HCT116 (cell line): ENCODE data around the gene QRICH1.

Source experiments
- ATF3 ChIP-seq: IDR thresholded peaks from 2 replicates; pipeline ENCODE4 v1.6.1; 2012
- CEBPB ChIP-seq: IDR thresholded peaks from 2 replicates; pipeline ENCODE4 v1.6.1; 2012; ENCODE audit warnings: low read depth
- EGR1 ChIP-seq: IDR thresholded peaks from 2 replicates; pipeline ENCODE4 v1.6.1; 2012; ENCODE audit warnings: low read depth
- EZH2phosphoT487 ChIP-seq: fragments of 200-600 bp; IDR thresholded peaks from 2 replicates; pipeline ENCODE4 v1.6.1; 2018; ENCODE audit warnings: antibody characterized with exemption, borderline replicate concordance
- RAD21 ChIP-seq: IDR thresholded peaks from 2 replicates; pipeline ENCODE4 v1.6.1; 2012; ENCODE audit warnings: low read depth, mild to moderate bottlenecking
- TF ChIP-seq, protein P1 (sequence below), 3 experiments: fragments of 200-600 bp in 1 of 3; sonication (generic) in 1 of 3; IDR thresholded peaks in 2 of 3; conservative IDR thresholded peaks in 1 of 3; 2 replicates each; pipeline ENCODE4 v1.5.1; 2012 to 2017; ENCODE audit warnings: low read depth in 2 of 3, low read length in 2 of 3, antibody characterized with exemption in 1 of 3, borderline replicate concordance in 1 of 3, control low read depth in 1 of 3, mild to moderate bottlenecking in 1 of 3, mixed read lengths in 1 of 3, mixed run types in 1 of 3, moderate library complexity in 1 of 3; ENCODE audit not compliant: insufficient read depth in 1 of 3

GRCh38 chr3:48997714-48998637 is 95.9 kb downstream of the QRICH1 start:
- TF ChIP-seq, protein P1, sequence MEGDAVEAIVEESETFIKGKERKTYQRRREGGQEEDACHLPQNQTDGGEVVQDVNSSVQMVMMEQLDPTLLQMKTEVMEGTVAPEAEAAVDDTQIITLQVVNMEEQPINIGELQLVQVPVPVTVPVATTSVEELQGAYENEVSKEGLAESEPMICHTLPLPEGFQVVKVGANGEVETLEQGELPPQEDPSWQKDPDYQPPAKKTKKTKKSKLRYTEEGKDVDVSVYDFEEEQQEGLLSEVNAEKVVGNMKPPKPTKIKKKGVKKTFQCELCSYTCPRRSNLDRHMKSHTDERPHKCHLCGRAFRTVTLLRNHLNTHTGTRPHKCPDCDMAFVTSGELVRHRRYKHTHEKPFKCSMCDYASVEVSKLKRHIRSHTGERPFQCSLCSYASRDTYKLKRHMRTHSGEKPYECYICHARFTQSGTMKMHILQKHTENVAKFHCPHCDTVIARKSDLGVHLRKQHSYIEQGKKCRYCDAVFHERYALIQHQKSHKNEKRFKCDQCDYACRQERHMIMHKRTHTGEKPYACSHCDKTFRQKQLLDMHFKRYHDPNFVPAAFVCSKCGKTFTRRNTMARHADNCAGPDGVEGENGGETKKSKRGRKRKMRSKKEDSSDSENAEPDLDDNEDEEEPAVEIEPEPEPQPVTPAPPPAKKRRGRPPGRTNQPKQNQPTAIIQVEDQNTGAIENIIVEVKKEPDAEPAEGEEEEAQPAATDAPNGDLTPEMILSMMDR (IDR thresholded peaks at IDR 0.05 in 2 of 3, conservative IDR thresholded peaks at IDR 0.05 in 1 of 3; ENCODE audit: borderline replicate concordance in 1 of 3, insufficient read depth in 1 of 3, low read depth in 2 of 3, low read length in 2 of 3), result no peak
- no peak for TF ChIP-seq EZH2phosphoT487
- TF ChIP-seq RAD21, result no peak
- no peak for TF ChIP-seq ATF3
- no peak for TF ChIP-seq CEBPB
- no peak for TF ChIP-seq EGR1
